ENCODE results near the gene SRPK3.
"Not testable (repeated sequence)": the region's sequence is repeated elsewhere in the genome, so short reads cannot be mapped to it uniquely, and the experiment has no call there.

DNA sequence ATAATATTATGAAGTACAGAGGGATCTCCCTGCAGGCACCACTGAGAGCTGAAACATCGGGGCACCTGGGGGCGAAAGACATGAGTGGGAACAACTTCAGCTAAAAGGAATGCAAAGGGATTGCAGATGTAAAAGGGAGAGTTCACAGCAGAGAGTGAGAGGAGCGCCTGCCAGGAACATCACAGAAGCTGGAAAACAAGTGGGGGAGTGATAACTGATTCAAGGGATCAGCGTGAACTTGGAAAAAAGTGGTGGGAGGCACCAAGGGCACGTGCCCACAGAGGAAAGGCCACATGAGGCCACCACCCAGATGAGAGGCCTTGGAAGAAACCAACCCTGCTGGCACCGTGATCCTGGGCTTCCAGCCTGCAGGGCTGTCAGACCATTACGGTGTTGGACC lies 31.8 kb upstream of the SRPK3 start:
- TF ChIP-seq, protein P1, sequence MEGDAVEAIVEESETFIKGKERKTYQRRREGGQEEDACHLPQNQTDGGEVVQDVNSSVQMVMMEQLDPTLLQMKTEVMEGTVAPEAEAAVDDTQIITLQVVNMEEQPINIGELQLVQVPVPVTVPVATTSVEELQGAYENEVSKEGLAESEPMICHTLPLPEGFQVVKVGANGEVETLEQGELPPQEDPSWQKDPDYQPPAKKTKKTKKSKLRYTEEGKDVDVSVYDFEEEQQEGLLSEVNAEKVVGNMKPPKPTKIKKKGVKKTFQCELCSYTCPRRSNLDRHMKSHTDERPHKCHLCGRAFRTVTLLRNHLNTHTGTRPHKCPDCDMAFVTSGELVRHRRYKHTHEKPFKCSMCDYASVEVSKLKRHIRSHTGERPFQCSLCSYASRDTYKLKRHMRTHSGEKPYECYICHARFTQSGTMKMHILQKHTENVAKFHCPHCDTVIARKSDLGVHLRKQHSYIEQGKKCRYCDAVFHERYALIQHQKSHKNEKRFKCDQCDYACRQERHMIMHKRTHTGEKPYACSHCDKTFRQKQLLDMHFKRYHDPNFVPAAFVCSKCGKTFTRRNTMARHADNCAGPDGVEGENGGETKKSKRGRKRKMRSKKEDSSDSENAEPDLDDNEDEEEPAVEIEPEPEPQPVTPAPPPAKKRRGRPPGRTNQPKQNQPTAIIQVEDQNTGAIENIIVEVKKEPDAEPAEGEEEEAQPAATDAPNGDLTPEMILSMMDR (IDR thresholded peaks at IDR 0.05; ENCODE audit: low read depth, low read length, missing input control), result not testable (repeated sequence)
- TF ChIP-seq SP1 (IDR thresholded peaks at IDR 0.05); EGR1 (IDR thresholded peaks at IDR 0.05; ENCODE audit: low read depth in 2 of 2); FOXA1 (IDR thresholded peaks at IDR 0.05); TAF1 (conservative IDR thresholded peaks at IDR 0.05); GABPA (IDR thresholded peaks at IDR 0.05 in 1 of 2, conservative IDR thresholded peaks at IDR 0.05 in 1 of 2); JUND (IDR thresholded peaks at IDR 0.05); YY1 (IDR thresholded peaks at IDR 0.05): not testable (repeated sequence)
- TF ChIP-seq, protein P2, sequence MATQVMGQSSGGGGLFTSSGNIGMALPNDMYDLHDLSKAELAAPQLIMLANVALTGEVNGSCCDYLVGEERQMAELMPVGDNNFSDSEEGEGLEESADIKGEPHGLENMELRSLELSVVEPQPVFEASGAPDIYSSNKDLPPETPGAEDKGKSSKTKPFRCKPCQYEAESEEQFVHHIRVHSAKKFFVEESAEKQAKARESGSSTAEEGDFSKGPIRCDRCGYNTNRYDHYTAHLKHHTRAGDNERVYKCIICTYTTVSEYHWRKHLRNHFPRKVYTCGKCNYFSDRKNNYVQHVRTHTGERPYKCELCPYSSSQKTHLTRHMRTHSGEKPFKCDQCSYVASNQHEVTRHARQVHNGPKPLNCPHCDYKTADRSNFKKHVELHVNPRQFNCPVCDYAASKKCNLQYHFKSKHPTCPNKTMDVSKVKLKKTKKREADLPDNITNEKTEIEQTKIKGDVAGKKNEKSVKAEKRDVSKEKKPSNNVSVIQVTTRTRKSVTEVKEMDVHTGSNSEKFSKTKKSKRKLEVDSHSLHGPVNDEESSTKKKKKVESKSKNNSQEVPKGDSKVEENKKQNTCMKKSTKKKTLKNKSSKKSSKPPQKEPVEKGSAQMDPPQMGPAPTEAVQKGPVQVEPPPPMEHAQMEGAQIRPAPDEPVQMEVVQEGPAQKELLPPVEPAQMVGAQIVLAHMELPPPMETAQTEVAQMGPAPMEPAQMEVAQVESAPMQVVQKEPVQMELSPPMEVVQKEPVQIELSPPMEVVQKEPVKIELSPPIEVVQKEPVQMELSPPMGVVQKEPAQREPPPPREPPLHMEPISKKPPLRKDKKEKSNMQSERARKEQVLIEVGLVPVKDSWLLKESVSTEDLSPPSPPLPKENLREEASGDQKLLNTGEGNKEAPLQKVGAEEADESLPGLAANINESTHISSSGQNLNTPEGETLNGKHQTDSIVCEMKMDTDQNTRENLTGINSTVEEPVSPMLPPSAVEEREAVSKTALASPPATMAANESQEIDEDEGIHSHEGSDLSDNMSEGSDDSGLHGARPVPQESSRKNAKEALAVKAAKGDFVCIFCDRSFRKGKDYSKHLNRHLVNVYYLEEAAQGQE (IDR thresholded peaks at IDR 0.05), result not testable (repeated sequence)
- TF ChIP-seq, protein P3, sequence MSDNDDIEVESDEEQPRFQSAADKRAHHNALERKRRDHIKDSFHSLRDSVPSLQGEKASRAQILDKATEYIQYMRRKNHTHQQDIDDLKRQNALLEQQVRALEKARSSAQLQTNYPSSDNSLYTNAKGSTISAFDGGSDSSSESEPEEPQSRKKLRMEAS (IDR thresholded peaks at IDR 0.05), result not testable (repeated sequence)
- TF ChIP-seq, protein P4, sequence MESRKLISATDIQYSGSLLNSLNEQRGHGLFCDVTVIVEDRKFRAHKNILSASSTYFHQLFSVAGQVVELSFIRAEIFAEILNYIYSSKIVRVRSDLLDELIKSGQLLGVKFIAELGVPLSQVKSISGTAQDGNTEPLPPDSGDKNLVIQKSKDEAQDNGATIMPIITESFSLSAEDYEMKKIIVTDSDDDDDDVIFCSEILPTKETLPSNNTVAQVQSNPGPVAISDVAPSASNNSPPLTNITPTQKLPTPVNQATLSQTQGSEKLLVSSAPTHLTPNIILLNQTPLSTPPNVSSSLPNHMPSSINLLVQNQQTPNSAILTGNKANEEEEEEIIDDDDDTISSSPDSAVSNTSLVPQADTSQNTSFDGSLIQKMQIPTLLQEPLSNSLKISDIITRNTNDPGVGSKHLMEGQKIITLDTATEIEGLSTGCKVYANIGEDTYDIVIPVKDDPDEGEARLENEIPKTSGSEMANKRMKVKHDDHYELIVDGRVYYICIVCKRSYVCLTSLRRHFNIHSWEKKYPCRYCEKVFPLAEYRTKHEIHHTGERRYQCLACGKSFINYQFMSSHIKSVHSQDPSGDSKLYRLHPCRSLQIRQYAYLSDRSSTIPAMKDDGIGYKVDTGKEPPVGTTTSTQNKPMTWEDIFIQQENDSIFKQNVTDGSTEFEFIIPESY (IDR thresholded peaks at IDR 0.05), result not testable (repeated sequence)
- TF ChIP-seq, protein P5, sequence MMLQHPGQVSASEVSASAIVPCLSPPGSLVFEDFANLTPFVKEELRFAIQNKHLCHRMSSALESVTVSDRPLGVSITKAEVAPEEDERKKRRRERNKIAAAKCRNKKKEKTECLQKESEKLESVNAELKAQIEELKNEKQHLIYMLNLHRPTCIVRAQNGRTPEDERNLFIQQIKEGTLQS (IDR thresholded peaks at IDR 0.05), result not testable (repeated sequence)

Data from liver (tissue), 3 donors.